Loucy (cell line): ENCODE results near the gene FBXO31.

Experiments
- EZH2phosphoT487 ChIP-seq: fragments of 200-600 bp; IDR thresholded peaks from 2 replicates; pipeline ENCODE4 v1.6.1; 2018; ENCODE audit warnings: antibody characterized with exemption, mild to moderate bottlenecking, moderate library complexity, borderline replicate concordance
- TF ChIP-seq, protein P1 (sequence below): fragments of 200-600 bp; sonication (generic); conservative IDR thresholded peaks from 2 replicates; pipeline ENCODE4 v1.5.1; 2014; ENCODE audit warnings: mild to moderate bottlenecking, antibody characterized with exemption, low read length

DNA sequence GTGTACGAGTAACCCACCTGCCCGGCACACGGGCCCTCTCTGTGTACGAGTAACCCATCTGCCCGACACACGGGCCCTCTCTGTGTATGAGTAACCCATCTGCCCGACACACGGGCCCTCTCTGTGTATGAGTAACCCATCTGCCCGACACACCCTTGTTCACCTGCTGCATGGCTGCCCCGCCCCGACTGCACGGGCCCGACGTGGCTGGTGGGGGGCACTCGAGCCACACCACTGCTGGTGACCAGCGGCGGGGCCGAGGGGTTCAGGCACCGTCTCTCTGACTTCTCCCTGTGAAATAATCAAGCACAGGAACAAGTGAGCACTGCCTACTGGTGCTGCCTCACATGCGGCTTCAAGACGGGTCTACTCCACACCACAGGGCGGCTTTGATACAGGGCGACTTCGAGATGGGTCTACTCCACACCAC lies 30.7 kb upstream of the FBXO31 start:
- TF ChIP-seq, protein P1, sequence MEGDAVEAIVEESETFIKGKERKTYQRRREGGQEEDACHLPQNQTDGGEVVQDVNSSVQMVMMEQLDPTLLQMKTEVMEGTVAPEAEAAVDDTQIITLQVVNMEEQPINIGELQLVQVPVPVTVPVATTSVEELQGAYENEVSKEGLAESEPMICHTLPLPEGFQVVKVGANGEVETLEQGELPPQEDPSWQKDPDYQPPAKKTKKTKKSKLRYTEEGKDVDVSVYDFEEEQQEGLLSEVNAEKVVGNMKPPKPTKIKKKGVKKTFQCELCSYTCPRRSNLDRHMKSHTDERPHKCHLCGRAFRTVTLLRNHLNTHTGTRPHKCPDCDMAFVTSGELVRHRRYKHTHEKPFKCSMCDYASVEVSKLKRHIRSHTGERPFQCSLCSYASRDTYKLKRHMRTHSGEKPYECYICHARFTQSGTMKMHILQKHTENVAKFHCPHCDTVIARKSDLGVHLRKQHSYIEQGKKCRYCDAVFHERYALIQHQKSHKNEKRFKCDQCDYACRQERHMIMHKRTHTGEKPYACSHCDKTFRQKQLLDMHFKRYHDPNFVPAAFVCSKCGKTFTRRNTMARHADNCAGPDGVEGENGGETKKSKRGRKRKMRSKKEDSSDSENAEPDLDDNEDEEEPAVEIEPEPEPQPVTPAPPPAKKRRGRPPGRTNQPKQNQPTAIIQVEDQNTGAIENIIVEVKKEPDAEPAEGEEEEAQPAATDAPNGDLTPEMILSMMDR, result no peak
- no peak for TF ChIP-seq EZH2phosphoT487
